ENCODE results near the gene NNMT. TPM values are rescaled to one million over a fixed set of nuclear protein-coding genes. Genes with fewer than 3 reads are reported as not detected.
A peak's percentile ranks its signal among the peaks of the same experiment; 100 is the strongest.

NNMT gene
- polyA plus RNA-seq, 1 experiment: 188 TPM

GRCh38 chr11:114344494-114344893, 48.3 kb downstream of the NNMT start:
- no peak overlapping the region for H3K4me3 ChIP-seq (ENCODE audit: low read depth, low read length)
- H3K9me3 ChIP-seq (ENCODE audit: control insufficient read depth, insufficient read depth, low read length): peaks cover 5% of the 10 kb centered on the region; the same call in 1 of the 2 replicates
- POLR2A ChIA-PET: no interaction called here
- TF ChIP-seq, protein P1, sequence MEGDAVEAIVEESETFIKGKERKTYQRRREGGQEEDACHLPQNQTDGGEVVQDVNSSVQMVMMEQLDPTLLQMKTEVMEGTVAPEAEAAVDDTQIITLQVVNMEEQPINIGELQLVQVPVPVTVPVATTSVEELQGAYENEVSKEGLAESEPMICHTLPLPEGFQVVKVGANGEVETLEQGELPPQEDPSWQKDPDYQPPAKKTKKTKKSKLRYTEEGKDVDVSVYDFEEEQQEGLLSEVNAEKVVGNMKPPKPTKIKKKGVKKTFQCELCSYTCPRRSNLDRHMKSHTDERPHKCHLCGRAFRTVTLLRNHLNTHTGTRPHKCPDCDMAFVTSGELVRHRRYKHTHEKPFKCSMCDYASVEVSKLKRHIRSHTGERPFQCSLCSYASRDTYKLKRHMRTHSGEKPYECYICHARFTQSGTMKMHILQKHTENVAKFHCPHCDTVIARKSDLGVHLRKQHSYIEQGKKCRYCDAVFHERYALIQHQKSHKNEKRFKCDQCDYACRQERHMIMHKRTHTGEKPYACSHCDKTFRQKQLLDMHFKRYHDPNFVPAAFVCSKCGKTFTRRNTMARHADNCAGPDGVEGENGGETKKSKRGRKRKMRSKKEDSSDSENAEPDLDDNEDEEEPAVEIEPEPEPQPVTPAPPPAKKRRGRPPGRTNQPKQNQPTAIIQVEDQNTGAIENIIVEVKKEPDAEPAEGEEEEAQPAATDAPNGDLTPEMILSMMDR (IDR thresholded peaks at IDR 0.05; ENCODE audit: low read depth, low read length): no peak
- H3K27ac ChIP-seq (ENCODE audit: low read depth, low read length): no peak overlapping the region
- no peak for DNase-seq (ENCODE audit: low read depth, low spot score)
- CTCF ChIA-PET: interaction anchor here (0.6 to 1.1 kb wide), 2 partner anchors 32 to 48 kb away, joined by 3 to 6 read pairs; no protein-coding TSS in a partner anchor
- no peaks in the 10 kb centered on the region for H3K27me3 ChIP-seq (ENCODE audit: control insufficient read depth, insufficient read depth, low read length)

GRCh38 chr11:114345575-114346222, 49.5 kb downstream of the NNMT start:
- Histone ChIP-seq H3K4me3 (ENCODE audit: low read depth, low read length) (no peak overlapping the region), H3K27me3 (ENCODE audit: control insufficient read depth, insufficient read depth, low read length) (no peaks in the 10 kb centered on the region), H3K9me3 (ENCODE audit: control insufficient read depth, insufficient read depth, low read length) (peaks cover 5% of the 10 kb centered on the region; the same call in 1 of the 2 replicates), H3K27ac (ENCODE audit: low read depth, low read length) (no peak overlapping the region)
- CTCF ChIA-PET: interaction anchor here (1.0 to 3.4 kb wide), 6 partner anchors 31 to 95 kb away, joined by 3 to 15 read pairs (median 3); no protein-coding TSS in a partner anchor
- POLR2A ChIA-PET: no interaction called here
- TF ChIP-seq, protein P1 (IDR thresholded peaks at IDR 0.05; ENCODE audit: low read depth, low read length): no peak
- no peak for DNase-seq (ENCODE audit: low read depth, low spot score)

DNA sequence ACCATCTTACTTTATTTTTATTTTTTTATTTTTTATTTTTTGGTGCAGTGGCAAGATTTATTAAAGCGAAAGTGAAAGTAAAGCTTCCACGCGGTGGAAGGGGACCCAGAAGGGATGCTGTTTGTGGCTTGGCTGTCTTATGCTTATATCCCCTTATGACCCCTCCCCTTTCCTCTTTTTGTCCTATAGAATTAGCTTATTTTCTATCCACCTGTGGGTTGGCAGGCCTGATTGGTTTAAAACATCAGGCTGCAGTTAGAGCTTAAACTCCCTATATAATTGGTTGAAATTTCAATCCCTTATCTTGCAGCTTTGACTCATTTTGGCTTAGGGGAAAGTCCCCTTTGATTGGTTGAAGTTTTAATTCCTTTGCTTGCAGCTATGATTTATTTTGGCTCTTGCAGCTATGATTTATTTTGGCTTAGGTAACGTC, 50.5 kb downstream of the NNMT start:
- TF ChIP-seq, protein P1 (IDR thresholded peaks at IDR 0.05; ENCODE audit: low read depth, low read length): no peak
- no peaks in the 10 kb centered on the region for H3K27me3 ChIP-seq (ENCODE audit: control insufficient read depth, insufficient read depth, low read length)
- H3K9me3 ChIP-seq (ENCODE audit: control insufficient read depth, insufficient read depth, low read length): peaks cover 5% of the 10 kb centered on the region; the same call in 1 of the 2 replicates
- H3K27ac ChIP-seq (ENCODE audit: low read depth, low read length): no peak overlapping the region
- no peak overlapping the region for H3K4me3 ChIP-seq (ENCODE audit: low read depth, low read length)
- CTCF ChIA-PET: interaction anchor here (0.6 to 3.4 kb wide), 23 partner anchors 8 to 239 kb away, joined by 3 to 15 read pairs (median 4); no protein-coding TSS in a partner anchor
- no peak for DNase-seq (ENCODE audit: low read depth, low spot score)
- POLR2A ChIA-PET: no interaction called here

- peak; percentile 43 for DNase-seq (ENCODE audit: low read depth, low spot score)
- no peak overlapping the region for H3K27ac ChIP-seq (ENCODE audit: low read depth, low read length)
- ChIA-PET CTCF (interaction anchor here (0.7 to 3.4 kb wide), 23 partner anchors 8 to 415 kb away, joined by 3 to 15 read pairs (median 4); no protein-coding TSS in a partner anchor), POLR2A (interaction anchor here (0.5 kb wide), 1 partner anchor 17 kb away, joined by 3 read pairs; no protein-coding TSS in a partner anchor)
- TF ChIP-seq, protein P1 (IDR thresholded peaks at IDR 0.05; ENCODE audit: low read depth, low read length): peak; percentile 66
- peaks cover 5% of the 10 kb centered on the region; the same call in 1 of the 2 replicates for H3K9me3 ChIP-seq (ENCODE audit: control insufficient read depth, insufficient read depth, low read length)
- H3K4me3 ChIP-seq (ENCODE audit: low read depth, low read length): no peak overlapping the region
- H3K27me3 ChIP-seq (ENCODE audit: control insufficient read depth, insufficient read depth, low read length): no peaks in the 10 kb centered on the region
Observed at GRCh38 chr11:114348200-114349191, 52.3 kb downstream of the NNMT start.

Data from AG04450 (cell line).